Measurements from ENCODE around the gene ABCA2. TPM values are rescaled to one million over a fixed set of nuclear protein-coding genes. Genes with fewer than 3 reads are reported as not detected.
A peak's percentile ranks its signal among the peaks of the same experiment; 100 is the strongest.

The ABCA2 gene
- total and polyA plus RNA-seq, 4 donors: 13.4 to 39.0 (median 16.5) TPM

- 0 to 1% methylated on average over 56 to 74 of the region's 74 CpGs for WGBS, 2 donors
- peak within 1 kb of the TSS; percentile 5 to 17 for H3K9ac ChIP-seq (ENCODE audit: insufficient read depth in 1 of 2, low read length in 2 of 2)
Observed at GRCh38 chr9:137070201-137070905, 42.3 kb upstream of the ABCA2 start, which contains the start of gene SAPCD2. Gene SAPCD2, minus strand, starts transcription at chr9:137070557. Its CDS starts 97 bp downstream, at chr9:137070460.

DNA sequence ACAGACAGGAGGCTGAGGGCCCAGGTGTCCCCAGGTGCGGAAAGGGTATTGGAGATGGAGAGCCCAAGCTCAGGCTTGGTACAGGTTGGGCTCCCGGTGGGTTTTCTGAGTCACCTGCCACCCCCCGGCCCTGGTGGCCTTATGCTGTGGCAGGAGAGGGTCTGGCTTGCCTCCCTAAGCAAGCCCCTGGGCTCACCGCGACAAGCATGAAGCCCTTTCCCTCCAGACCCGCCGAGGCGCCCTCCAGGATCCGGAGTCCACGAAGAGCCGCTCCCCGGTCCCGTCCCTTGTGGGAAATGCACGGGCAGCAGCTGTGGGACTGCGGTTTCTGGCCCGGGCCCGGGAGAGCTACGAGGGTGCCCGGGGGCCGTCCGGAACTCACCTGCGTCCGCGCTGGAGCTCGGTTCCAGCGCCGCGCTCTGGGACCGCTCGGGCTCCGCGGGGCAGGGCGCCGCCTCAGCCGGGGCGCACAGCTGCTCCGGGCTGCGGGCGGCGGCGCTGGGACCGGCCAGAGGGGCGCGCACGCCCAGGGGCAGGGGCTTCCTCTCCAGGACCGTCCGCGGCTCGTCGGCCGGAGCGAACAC, 41.6 kb upstream of the ABCA2 start:
- whole genome bisulfite sequencing, 2 donors: 6 to 9% methylated on average over 33 to 52 of the region's 52 CpGs
- ATAC-seq (ENCODE audit: insufficient read depth, low FRiP score) (no peak), DNase-seq (no peak)
- Histone ChIP-seq H3K27ac (ENCODE audit: low read depth in 1 of 2, low read length in 1 of 2) (no peak overlapping the region), H3K4me1 (ENCODE audit: control insufficient read depth in 5 of 5, insufficient read depth in 5 of 5, low read length in 5 of 5) (peaks cover 0 to 23% (median 0%) of the 10 kb centered on the region in 5 donors), H3K9me3 (ENCODE audit: control insufficient read depth in 4 of 4, insufficient read depth in 3 of 4, low read length in 3 of 4) (no peaks in the 10 kb centered on the region), H3K27me3 (ENCODE audit: control insufficient read depth in 3 of 3, insufficient read depth in 3 of 3, low read length in 2 of 3) (no peaks in the 10 kb centered on the region), H3K4me3 (no peak overlapping the region), H3K9ac (ENCODE audit: insufficient read depth in 1 of 2, low read length in 2 of 2) (no peak overlapping the region), H3K36me3 (ENCODE audit: control insufficient read depth in 4 of 4, insufficient read depth in 4 of 4, low read length in 4 of 4) (no peaks in the 10 kb centered on the region)
- no peak for TF ChIP-seq CTCF (IDR thresholded peaks at IDR 0.05; ENCODE audit: control extremely low read depth, extremely low read depth)

More at GRCh38 chr9:137070201-137070905, 42.3 kb upstream of the ABCA2 start, which contains the start of gene SAPCD2:
- Histone ChIP-seq H3K27me3 (ENCODE audit: control insufficient read depth in 3 of 3, insufficient read depth in 3 of 3, low read length in 2 of 3) (no peaks in the 10 kb centered on the region), H3K27ac (ENCODE audit: low read depth in 1 of 2, low read length in 1 of 2) (peak within 1 kb of the TSS; percentile 4 to 6), H3K36me3 (ENCODE audit: control insufficient read depth in 4 of 4, insufficient read depth in 4 of 4, low read length in 4 of 4) (no peaks in the 10 kb centered on the region), H3K9me3 (ENCODE audit: control insufficient read depth in 4 of 4, insufficient read depth in 3 of 4, low read length in 3 of 4) (no peaks in the 10 kb centered on the region), H3K4me1 (ENCODE audit: control insufficient read depth in 5 of 5, insufficient read depth in 5 of 5, low read length in 5 of 5) (peaks cover 0 to 23% (median 0%) of the 10 kb centered on the region in 5 donors), H3K4me3 (peak within 1 kb of the TSS; percentile 44)
- ATAC-seq (ENCODE audit: insufficient read depth, low FRiP score): peak; percentile 90
- no peak for TF ChIP-seq CTCF (IDR thresholded peaks at IDR 0.05; ENCODE audit: control extremely low read depth, extremely low read depth)
- peak; percentile 90 to 94 (median 91) for DNase-seq

DNA sequence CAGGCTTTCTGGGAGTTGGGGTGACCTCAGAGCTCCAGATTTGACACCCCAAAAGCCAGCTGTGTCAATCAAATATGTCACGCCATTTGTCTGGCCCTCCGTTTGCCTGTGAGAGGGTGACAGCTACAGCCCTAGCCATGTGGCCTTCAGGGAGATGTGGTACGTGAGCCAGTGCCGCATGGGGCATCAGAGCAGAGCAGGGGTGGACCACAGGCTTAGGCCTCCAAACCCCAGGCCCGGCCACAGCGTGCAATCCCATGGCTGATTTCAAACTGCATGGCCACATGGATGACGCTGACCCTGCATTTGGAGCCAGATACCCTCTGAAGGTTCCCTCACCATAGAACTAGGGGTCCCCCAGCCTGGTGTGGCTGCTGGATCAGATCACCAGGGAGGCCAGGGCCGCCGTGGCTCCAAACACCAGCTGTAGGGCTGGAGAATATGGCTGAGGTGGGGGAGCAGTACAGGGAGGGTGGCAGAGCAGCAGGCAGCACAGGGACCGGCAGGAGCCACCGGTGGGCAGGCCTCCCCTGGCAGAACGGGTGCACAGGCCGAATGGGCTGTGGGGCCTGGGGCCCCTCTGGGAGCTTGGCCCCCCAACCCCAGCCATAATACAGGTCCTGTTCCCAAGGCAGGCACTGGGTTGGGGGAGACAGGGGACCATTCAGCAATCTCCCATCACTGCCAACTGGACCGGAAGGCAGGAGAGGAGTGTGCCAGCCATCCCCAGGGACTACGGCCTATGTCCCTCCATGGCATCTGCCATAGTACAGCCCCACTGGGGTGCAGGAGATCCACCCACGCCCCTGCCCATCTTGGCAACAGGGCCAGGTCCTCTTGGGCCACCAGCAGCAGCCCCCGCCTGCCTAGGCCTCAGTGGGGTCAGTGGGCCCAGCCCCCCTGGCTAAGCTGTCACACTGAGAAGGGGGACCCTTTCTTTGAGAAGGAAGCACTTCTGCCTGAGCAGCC, 40.8 kb upstream of the ABCA2 start:
- no peak overlapping the region for H3K27ac ChIP-seq (ENCODE audit: low read depth in 1 of 2, low read length in 1 of 2)
- no peaks in the 10 kb centered on the region for H3K9me3 ChIP-seq (ENCODE audit: control insufficient read depth in 4 of 4, insufficient read depth in 3 of 4, low read length in 3 of 4)
- no peaks in the 10 kb centered on the region for H3K27me3 ChIP-seq (ENCODE audit: control insufficient read depth in 3 of 3, insufficient read depth in 3 of 3, low read length in 2 of 3)
- H3K4me3 ChIP-seq: no peak overlapping the region
- DNase-seq (no peak), ATAC-seq (ENCODE audit: insufficient read depth, low FRiP score) (no peak)
- peaks cover 0 to 23% (median 0%) of the 10 kb centered on the region in 5 donors for H3K4me1 ChIP-seq (ENCODE audit: control insufficient read depth in 5 of 5, insufficient read depth in 5 of 5, low read length in 5 of 5)
- TF ChIP-seq CTCF (IDR thresholded peaks at IDR 0.05; ENCODE audit: control extremely low read depth, extremely low read depth): no peak
- H3K36me3 ChIP-seq (ENCODE audit: control insufficient read depth in 4 of 4, insufficient read depth in 4 of 4, low read length in 4 of 4): no peaks in the 10 kb centered on the region
- no peak overlapping the region for H3K9ac ChIP-seq (ENCODE audit: insufficient read depth in 1 of 2, low read length in 2 of 2)
- 91 to 94% methylated on average over 16 to 17 of the region's 17 CpGs for WGBS, 2 donors
